ENCODE data around the gene ENPP1.

The ENPP1 gene

GRCh38 chr6:131778169-131778568, 29.7 kb upstream of the ENPP1 start:
- no peaks in the 10 kb centered on the region for H3K79me2 ChIP-seq (ENCODE audit: insufficient read depth, low read length)
- H3K9me3 ChIP-seq (ENCODE audit: insufficient read depth, low read length) = no peaks in the 10 kb centered on the region
- H3K27ac ChIP-seq (ENCODE audit: low read depth, low read length) = no peak overlapping the region
- no peaks in the 10 kb centered on the region for H3K9me2 ChIP-seq (replicated peaks; ENCODE audit: insufficient read depth, low read length)
- H3F3A ChIP-seq (ENCODE audit: insufficient read depth) = no peaks in the 10 kb centered on the region
- TF ChIP-seq EZH2phosphoT487 (conservative IDR thresholded peaks at IDR 0.05; ENCODE audit: low read length) (no peak), CTCF (IDR thresholded peaks at IDR 0.05; ENCODE audit: insufficient read depth, low read length, poor library complexity, severe bottlenecking) (no peak)
- no peak overlapping the region for H3K9ac ChIP-seq (ENCODE audit: low read length)
- H3K4me2 ChIP-seq (ENCODE audit: low read depth, low read length, poor library complexity, severe bottlenecking) = no peak overlapping the region
- H3K36me3 ChIP-seq (ENCODE audit: low read length) = no peaks in the 10 kb centered on the region
- H3K27me3 ChIP-seq (ENCODE audit: low read length) = no peaks in the 10 kb centered on the region
- H2AFZ ChIP-seq (ENCODE audit: low read depth, low read length, severe bottlenecking) = no peak overlapping the region
- H3K4me3 ChIP-seq (ENCODE audit: insufficient read depth, low read length, poor library complexity, severe bottlenecking) = no peak overlapping the region
- no peaks in the 10 kb centered on the region for H4K20me1 ChIP-seq (ENCODE audit: low read depth, low read length)

DNA sequence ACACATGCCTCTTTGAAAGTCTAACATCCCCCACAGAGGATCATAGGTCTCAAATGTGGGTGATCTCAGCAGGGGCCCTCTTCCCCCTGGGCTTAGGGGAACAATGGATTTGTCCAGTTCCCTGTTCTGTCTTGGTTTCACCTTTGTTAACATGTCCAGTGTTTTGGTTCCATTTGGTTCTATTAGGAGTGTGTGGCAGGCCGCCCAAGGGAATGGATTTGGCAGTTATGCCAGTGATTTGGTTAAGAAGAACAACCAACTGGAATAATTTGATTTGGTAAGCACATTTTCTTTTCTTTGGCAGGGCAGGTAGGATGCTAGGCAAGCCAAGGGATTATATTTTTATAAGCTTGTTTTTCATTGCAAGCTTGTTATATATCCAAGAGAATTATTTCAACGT, 28.5 kb upstream of the ENPP1 start:
- Histone ChIP-seq H3K9me2 (replicated peaks; ENCODE audit: insufficient read depth, low read length) (no peaks in the 10 kb centered on the region), H3F3A (ENCODE audit: insufficient read depth) (no peaks in the 10 kb centered on the region), H3K27ac (ENCODE audit: low read depth, low read length) (no peak overlapping the region), H3K27me3 (ENCODE audit: low read length) (no peaks in the 10 kb centered on the region), H3K9me3 (ENCODE audit: insufficient read depth, low read length) (no peaks in the 10 kb centered on the region), H3K9ac (ENCODE audit: low read length) (no peak overlapping the region), H3K79me2 (ENCODE audit: insufficient read depth, low read length) (no peaks in the 10 kb centered on the region), H2AFZ (ENCODE audit: low read depth, low read length, severe bottlenecking) (no peak overlapping the region), H4K20me1 (ENCODE audit: low read depth, low read length) (no peaks in the 10 kb centered on the region), H3K4me2 (ENCODE audit: low read depth, low read length, poor library complexity, severe bottlenecking) (no peak overlapping the region), H3K36me3 (ENCODE audit: low read length) (no peaks in the 10 kb centered on the region), H3K4me3 (ENCODE audit: insufficient read depth, low read length, poor library complexity, severe bottlenecking) (no peak overlapping the region)
- no peak for TF ChIP-seq CTCF (IDR thresholded peaks at IDR 0.05; ENCODE audit: insufficient read depth, low read length, poor library complexity, severe bottlenecking)
- TF ChIP-seq EZH2phosphoT487 (conservative IDR thresholded peaks at IDR 0.05; ENCODE audit: low read length) = no peak

GRCh38 chr6:131780600-131780999, 27.2 kb upstream of the ENPP1 start:
- no peaks in the 10 kb centered on the region for H3K79me2 ChIP-seq (ENCODE audit: insufficient read depth, low read length)
- no peaks in the 10 kb centered on the region for H3K9me2 ChIP-seq (replicated peaks; ENCODE audit: insufficient read depth, low read length)
- no peak for TF ChIP-seq EZH2phosphoT487 (conservative IDR thresholded peaks at IDR 0.05; ENCODE audit: low read length)
- TF ChIP-seq CTCF (IDR thresholded peaks at IDR 0.05; ENCODE audit: insufficient read depth, low read length, poor library complexity, severe bottlenecking) = no peak
- H3K9ac ChIP-seq (ENCODE audit: low read length) = no peak overlapping the region
- H3K36me3 ChIP-seq (ENCODE audit: low read length) = no peaks in the 10 kb centered on the region
- H3K4me3 ChIP-seq (ENCODE audit: insufficient read depth, low read length, poor library complexity, severe bottlenecking) = no peak overlapping the region
- H3F3A ChIP-seq (ENCODE audit: insufficient read depth) = no peaks in the 10 kb centered on the region
- no peaks in the 10 kb centered on the region for H4K20me1 ChIP-seq (ENCODE audit: low read depth, low read length)
- H3K4me2 ChIP-seq (ENCODE audit: low read depth, low read length, poor library complexity, severe bottlenecking) = no peak overlapping the region
- no peaks in the 10 kb centered on the region for H3K27me3 ChIP-seq (ENCODE audit: low read length)
- no peak overlapping the region for H3K27ac ChIP-seq (ENCODE audit: low read depth, low read length)
- H2AFZ ChIP-seq (ENCODE audit: low read depth, low read length, severe bottlenecking) = no peak overlapping the region
- no peaks in the 10 kb centered on the region for H3K9me3 ChIP-seq (ENCODE audit: insufficient read depth, low read length)

GRCh38 chr6:131781687-131782086, 26.1 kb upstream of the ENPP1 start:
- H3K9me3 ChIP-seq (ENCODE audit: insufficient read depth, low read length) = no peaks in the 10 kb centered on the region
- no peaks in the 10 kb centered on the region for H3K9me2 ChIP-seq (replicated peaks; ENCODE audit: insufficient read depth, low read length)
- no peak overlapping the region for H3K27ac ChIP-seq (ENCODE audit: low read depth, low read length)
- no peaks in the 10 kb centered on the region for H3F3A ChIP-seq (ENCODE audit: insufficient read depth)
- H3K27me3 ChIP-seq (ENCODE audit: low read length) = no peaks in the 10 kb centered on the region
- H3K9ac ChIP-seq (ENCODE audit: low read length) = no peak overlapping the region
- no peaks in the 10 kb centered on the region for H3K79me2 ChIP-seq (ENCODE audit: insufficient read depth, low read length)
- H3K36me3 ChIP-seq (ENCODE audit: low read length) = no peaks in the 10 kb centered on the region
- no peak overlapping the region for H2AFZ ChIP-seq (ENCODE audit: low read depth, low read length, severe bottlenecking)
- TF ChIP-seq CTCF (IDR thresholded peaks at IDR 0.05; ENCODE audit: insufficient read depth, low read length, poor library complexity, severe bottlenecking) (no peak), EZH2phosphoT487 (conservative IDR thresholded peaks at IDR 0.05; ENCODE audit: low read length) (no peak)
- H3K4me3 ChIP-seq (ENCODE audit: insufficient read depth, low read length, poor library complexity, severe bottlenecking) = no peak overlapping the region
- no peaks in the 10 kb centered on the region for H4K20me1 ChIP-seq (ENCODE audit: low read depth, low read length)
- H3K4me2 ChIP-seq (ENCODE audit: low read depth, low read length, poor library complexity, severe bottlenecking) = no peak overlapping the region
